Calu3 (cell line): Measurements from ENCODE around the gene B3GNT2. TPM values are rescaled to one million over a fixed set of nuclear protein-coding genes. Genes with fewer than 3 reads are reported as not detected.

Source experiments
- BruUV-seq: library from RNA; stranded (reverse); fragments of 400-500 nt; replicated peaks from 2 replicates; lab custom pipeline; 2021; lab: Mats Ljungman, UMichigan
- CTCF ChIA-PET: fragments of 300-600 bp; sonication (Branson Sonifier 250); formaldehyde crosslinking; loops from one replicate; lab custom pipeline; 2022; ENCODE audit warnings: antibody characterized with exemption; lab: Charles Lee
- DNase-seq: peaks from one replicate; pipeline ENCODE4 v3.0.0; 2022
- H3K27ac Mint-ChIP-seq: one replicate; pipeline ENCODE4 v1.8.0; 2022; ENCODE audit warnings: mixed read lengths; ENCODE audit not compliant: unreplicated experiment
- H3K27me3 Mint-ChIP-seq: one replicate; pipeline ENCODE4 v1.8.0; 2022; ENCODE audit warnings: mixed read lengths; ENCODE audit not compliant: unreplicated experiment
- H3K36me3 Mint-ChIP-seq: one replicate; pipeline ENCODE4 v1.8.0; 2022; ENCODE audit warnings: mild to moderate bottlenecking, moderate library complexity, mixed read lengths; ENCODE audit not compliant: insufficient read depth, unreplicated experiment
- H3K4me1 Mint-ChIP-seq: one replicate; pipeline ENCODE4 v1.8.0; 2022; ENCODE audit warnings: mild to moderate bottlenecking, low read depth, mixed read lengths; ENCODE audit not compliant: unreplicated experiment
- H3K4me3 Mint-ChIP-seq: one replicate; pipeline ENCODE4 v1.8.0; 2022; ENCODE audit warnings: mild to moderate bottlenecking, low read depth, moderate library complexity, mixed read lengths; ENCODE audit not compliant: unreplicated experiment
- H3K9me3 Mint-ChIP-seq: one replicate; pipeline ENCODE4 v1.8.0; 2022; ENCODE audit warnings: low read depth, mixed read lengths; ENCODE audit not compliant: unreplicated experiment
- intact Hi-C: fragments of 100-400 bp; cut with micrococcal nuclease; formaldehyde crosslinking; loops from one replicate; pipeline ENCODE4 v1.10.0; 2022; ENCODE audit not compliant: unreplicated experiment
- total RNA-seq: library from RNA; stranded (reverse); gene quantifications from 2 replicates; pipeline ENCODE4 v1.2.3, GENCODE V29; 2022
- TF ChIP-seq, protein P1 (sequence below): fragments of 200-600 bp; IDR thresholded peaks from one replicate; pipeline ENCODE4 v1.8.0; 2022; ENCODE audit warnings: antibody characterized with exemption; ENCODE audit not compliant: unreplicated experiment

Gene B3GNT2
- total RNA-seq, 1 experiment from 2014 or later = 23.8 TPM

DNA sequence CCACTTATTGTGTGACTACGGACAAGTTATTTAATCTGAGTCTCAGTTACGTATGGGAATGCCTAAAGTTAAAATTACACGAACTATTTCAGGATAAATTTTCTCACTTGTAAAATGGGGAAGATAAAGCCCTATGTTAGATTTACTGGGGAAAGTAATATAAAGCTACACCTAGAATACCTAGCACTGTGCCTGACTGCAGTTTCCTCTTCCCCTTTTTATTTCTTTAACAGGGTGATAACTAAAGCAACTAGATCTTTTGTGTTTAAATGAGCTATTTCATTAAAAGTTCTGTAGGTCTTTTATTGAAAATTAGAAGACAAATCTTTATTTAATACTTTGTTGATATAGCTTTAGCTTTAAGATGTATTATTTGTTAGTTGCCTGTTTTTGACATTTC is 5.0 kb downstream of the B3GNT2 start:
- Mint-ChIP-seq H3K27ac (no peak overlapping the region), H3K9me3 (no peaks in the 10 kb centered on the region), H3K27me3 (no peaks in the 10 kb centered on the region), H3K4me3 (no peak overlapping the region), H3K4me1 (peaks cover 37% of the 10 kb centered on the region), H3K36me3 (peaks cover 26% of the 10 kb centered on the region)
- TF ChIP-seq, protein P1, sequence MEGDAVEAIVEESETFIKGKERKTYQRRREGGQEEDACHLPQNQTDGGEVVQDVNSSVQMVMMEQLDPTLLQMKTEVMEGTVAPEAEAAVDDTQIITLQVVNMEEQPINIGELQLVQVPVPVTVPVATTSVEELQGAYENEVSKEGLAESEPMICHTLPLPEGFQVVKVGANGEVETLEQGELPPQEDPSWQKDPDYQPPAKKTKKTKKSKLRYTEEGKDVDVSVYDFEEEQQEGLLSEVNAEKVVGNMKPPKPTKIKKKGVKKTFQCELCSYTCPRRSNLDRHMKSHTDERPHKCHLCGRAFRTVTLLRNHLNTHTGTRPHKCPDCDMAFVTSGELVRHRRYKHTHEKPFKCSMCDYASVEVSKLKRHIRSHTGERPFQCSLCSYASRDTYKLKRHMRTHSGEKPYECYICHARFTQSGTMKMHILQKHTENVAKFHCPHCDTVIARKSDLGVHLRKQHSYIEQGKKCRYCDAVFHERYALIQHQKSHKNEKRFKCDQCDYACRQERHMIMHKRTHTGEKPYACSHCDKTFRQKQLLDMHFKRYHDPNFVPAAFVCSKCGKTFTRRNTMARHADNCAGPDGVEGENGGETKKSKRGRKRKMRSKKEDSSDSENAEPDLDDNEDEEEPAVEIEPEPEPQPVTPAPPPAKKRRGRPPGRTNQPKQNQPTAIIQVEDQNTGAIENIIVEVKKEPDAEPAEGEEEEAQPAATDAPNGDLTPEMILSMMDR = no peak
- intact Hi-C loops = no loop called here
- DNase-seq = no peak
- no TSS peak for BruUV-seq
- CTCF ChIA-PET = interaction anchor here (0.6 to 1.1 kb wide), 3 partner anchors 66 to 430 kb away, joined by 3 to 5 read pairs (median 3); no protein-coding TSS in a partner anchor

DNA sequence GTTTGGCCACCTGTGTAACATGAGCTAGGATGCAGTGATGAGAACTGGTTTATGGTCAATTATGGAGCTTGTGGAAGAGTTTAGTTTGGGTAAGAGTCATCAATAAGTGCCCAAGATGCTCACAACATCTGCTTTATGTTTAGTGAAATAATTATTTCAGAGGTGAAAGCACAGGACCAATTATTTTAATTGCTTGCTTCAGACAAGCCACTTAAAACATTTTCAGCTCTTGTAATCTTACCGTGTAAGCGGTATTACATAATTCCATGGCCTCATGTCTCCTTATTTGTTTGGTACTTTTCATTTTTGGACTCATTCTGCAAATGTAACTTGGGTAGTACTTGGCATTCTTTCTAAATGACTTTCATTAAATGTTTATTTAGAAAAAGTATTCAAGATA is 5.4 kb downstream of the B3GNT2 start:
- Mint-ChIP-seq H3K4me1 (peaks cover 37% of the 10 kb centered on the region), H3K27me3 (no peaks in the 10 kb centered on the region), H3K36me3 (peaks cover 21% of the 10 kb centered on the region), H3K4me3 (no peak overlapping the region), H3K9me3 (no peaks in the 10 kb centered on the region), H3K27ac (no peak overlapping the region)
- intact Hi-C loops = no loop called here
- CTCF ChIA-PET = interaction anchor here (0.5 to 1.1 kb wide), 4 partner anchors 66 to 1651 kb away, joined by 3 to 5 read pairs (median 4); no protein-coding TSS in a partner anchor
- no TSS peak for BruUV-seq
- TF ChIP-seq, protein P1 = no peak
- DNase-seq = no peak

DNA sequence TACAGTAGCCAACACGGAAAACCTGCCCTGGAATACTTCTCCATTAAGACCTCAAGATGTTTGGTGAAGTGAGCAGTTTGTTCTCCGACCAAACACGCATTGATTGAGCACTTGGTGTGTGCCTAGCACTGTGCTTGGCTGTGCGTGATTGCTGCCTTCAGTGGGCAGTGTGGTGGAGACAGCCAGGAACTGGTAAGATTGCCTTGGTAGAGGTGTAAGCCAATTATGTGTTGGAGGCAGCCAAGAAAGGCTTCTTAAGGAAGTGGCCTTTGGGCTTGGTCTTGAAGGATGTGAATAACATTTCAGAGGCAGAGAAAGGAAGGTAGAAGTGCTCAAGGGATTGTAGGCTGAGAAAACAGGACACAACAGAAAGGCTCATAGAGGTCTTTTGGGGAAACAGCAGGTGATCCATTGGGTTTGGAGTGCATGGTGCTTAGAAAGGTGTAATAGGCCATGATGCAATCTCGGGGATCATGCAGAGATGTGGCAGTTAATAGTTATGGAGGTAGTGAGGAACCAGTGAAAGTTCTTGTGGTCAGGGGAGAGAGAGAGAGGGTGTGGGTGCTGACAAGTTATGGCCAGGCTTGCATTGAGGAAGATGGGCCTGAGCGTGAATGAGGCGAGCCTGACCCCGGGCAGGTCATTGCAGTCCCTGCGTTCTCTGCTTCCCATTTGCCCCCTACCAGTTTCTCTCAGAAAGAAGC is 6.3 kb downstream of the B3GNT2 start:
- BruUV-seq = no TSS peak
- CTCF ChIA-PET = no interaction called here
- H3K4me3 Mint-ChIP-seq = no peak overlapping the region
- H3K4me1 Mint-ChIP-seq = peaks cover 37% of the 10 kb centered on the region
- DNase-seq = no peak
- intact Hi-C loops = no loop called here
- H3K27me3 Mint-ChIP-seq = no peaks in the 10 kb centered on the region
- no peaks in the 10 kb centered on the region for H3K9me3 Mint-ChIP-seq
- no peak overlapping the region for H3K27ac Mint-ChIP-seq
- H3K36me3 Mint-ChIP-seq = peaks cover 13% of the 10 kb centered on the region
- TF ChIP-seq, protein P1 = no peak

DNA sequence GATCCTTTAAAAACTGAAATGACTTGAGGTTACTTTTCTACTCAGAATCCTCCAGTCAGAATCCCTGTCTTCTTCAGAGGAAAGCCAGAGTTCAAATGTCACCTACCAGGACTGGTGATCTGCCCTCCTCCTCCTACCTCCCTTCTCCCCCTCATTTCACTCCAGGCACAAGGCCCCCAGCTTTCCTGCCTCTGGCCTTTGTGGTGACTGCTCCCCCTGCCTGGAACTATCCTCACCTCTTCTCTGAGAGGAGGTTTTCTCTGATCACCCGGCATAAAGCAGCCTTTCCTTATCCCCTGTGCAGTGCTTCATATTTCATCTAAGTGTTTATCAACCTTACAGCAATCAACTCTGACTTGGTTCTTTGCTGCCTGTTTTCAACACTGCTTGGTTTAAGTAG is 6.8 kb downstream of the B3GNT2 start:
- BruUV-seq = no TSS peak
- TF ChIP-seq, protein P1 = no peak
- CTCF ChIA-PET = no interaction called here
- no peak for DNase-seq
- Mint-ChIP-seq H3K4me1 (peaks cover 37% of the 10 kb centered on the region), H3K27me3 (no peaks in the 10 kb centered on the region), H3K27ac (no peak overlapping the region), H3K9me3 (no peaks in the 10 kb centered on the region), H3K4me3 (no peak overlapping the region), H3K36me3 (peaks cover 7% of the 10 kb centered on the region)
- intact Hi-C loops = no loop called here
